ENCODE measurements around the gene TANGO2. TPM values are rescaled to one million over a fixed set of nuclear protein-coding genes. Genes with fewer than 3 reads are reported as not detected.

Gene TANGO2
- total and polyA plus RNA-seq, 2 of the 8 experiments (the other 6 are each of a cell fraction or from before 2014, with no cell fraction given), result 10.1 to 18.4 TPM

- no peaks in the 10 kb centered on the region for H3K23me2 ChIP-seq (ENCODE audit: low read depth, low read length)
- FAIRE-seq (no peak), DNase-seq (ENCODE audit: low read depth in 1 of 2, low spot score in 2 of 2) (no peak)
- no peak overlapping the region for H4K91ac ChIP-seq (replicated peaks; ENCODE audit: insufficient read length, low read length)
- no peak overlapping the region for H2AFZ ChIP-seq (ENCODE audit: low read length)
- WGBS, 2 experiments (ENCODE audit: extremely low coverage in 1 of 2, insufficient coverage in 1 of 2, insufficient read length in 1 of 2, insufficient replicate concordance in 2 of 2, low coverage in 1 of 2, low lambda C conversion rate in 2 of 2, missing lambda C conversion rate in 1 of 2), result 93% methylated on average over 10 of the region's 10 CpGs; no CpG with 5 or more reads in 1 of the 2 experiments
- H3K18ac ChIP-seq (ENCODE audit: extremely low read depth, low read length), result no peak overlapping the region
- no peak overlapping the region for H3K23ac ChIP-seq (ENCODE audit: insufficient read length)
- no peak overlapping the region for H3K4ac ChIP-seq (replicated peaks; ENCODE audit: insufficient read length, low read depth, low read length)
- no peak overlapping the region for H4K8ac ChIP-seq (ENCODE audit: extremely low read depth, insufficient read depth, low read length)
- H3K4me2 ChIP-seq (ENCODE audit: insufficient read depth in 1 of 2, low read depth in 2 of 2, low read length in 2 of 2), result no peak overlapping the region
- POLR2A ChIA-PET (ENCODE audit: partially characterized antibody), result interaction anchor here (0.7 to 1.1 kb wide), 2 partner anchors 35 to 55 kb away, joined by 3 to 4 read pairs; partner anchors contain the start of gene DGCR8
- H2BK20ac ChIP-seq (ENCODE audit: low read length), result no peak overlapping the region
- H3K56ac ChIP-seq (replicated peaks; ENCODE audit: insufficient read length, low read depth, low read length), result no peak overlapping the region
- TF ChIP-seq RAD21 (IDR thresholded peaks at IDR 0.05 in 1 of 2, conservative IDR thresholded peaks at IDR 0.05 in 1 of 2; ENCODE audit: low read depth in 2 of 2, low read length in 2 of 2), result no peak
- TF ChIP-seq EZH2 (IDR thresholded peaks at IDR 0.05; ENCODE audit: low read depth, low read length, severe bottlenecking), result no peak
- no peak for TF ChIP-seq CTCF (IDR thresholded peaks at IDR 0.05; ENCODE audit: control extremely low read depth in 1 of 3, insufficient read depth in 1 of 3, low read depth in 1 of 3, low read length in 3 of 3)
- no peak for TF ChIP-seq HDAC6 (IDR thresholded peaks at IDR 0.05; ENCODE audit: low read depth, low read length)
- no peak for TF ChIP-seq ASH2L (IDR thresholded peaks at IDR 0.05; ENCODE audit: low read length)
- TF ChIP-seq KDM1A (IDR thresholded peaks at IDR 0.05; ENCODE audit: borderline replicate concordance, low read length), result no peak
- no peak for TF ChIP-seq ZNF274 (IDR thresholded peaks at IDR 0.05; ENCODE audit: borderline replicate concordance, extremely low read depth, low read length)
- no peak for TF ChIP-seq CHD2 (IDR thresholded peaks at IDR 0.05; ENCODE audit: low read length)
- no peak for TF ChIP-seq CBX5 (IDR thresholded peaks at IDR 0.05; ENCODE audit: low read depth, low read length)
- no peak for TF ChIP-seq CEBPB (IDR thresholded peaks at IDR 0.05; ENCODE audit: low read depth, low read length)
- no peak for TF ChIP-seq YY1 (IDR thresholded peaks at IDR 0.05; ENCODE audit: low read depth, low read length)
- no peak overlapping the region for H2AK5ac ChIP-seq (ENCODE audit: low read depth, low read length)
- H2BK5ac ChIP-seq (ENCODE audit: low read depth, low read length), result no peak overlapping the region
- H4K5ac ChIP-seq (ENCODE audit: insufficient read length, low read depth, low read length), result no peak overlapping the region
- H4K20me1 ChIP-seq (replicated peaks in 1 of 2; ENCODE audit: control insufficient read depth in 1 of 2, insufficient read depth in 2 of 2, low read length in 2 of 2), result peaks cover 0 to 5% of the 10 kb centered on the region in 2 experiments
- H3K4me3 ChIP-seq (ENCODE audit: extremely low read depth in 1 of 4, insufficient read depth in 2 of 4, low read depth in 3 of 4, low read length in 4 of 4), result no peak overlapping the region
- no peak overlapping the region for H2BK120ac ChIP-seq (replicated peaks; ENCODE audit: low read depth, low read length)
- no peaks in the 10 kb centered on the region for H3K79me2 ChIP-seq (ENCODE audit: control insufficient read depth in 1 of 2, insufficient read depth in 2 of 2, low read length in 2 of 2)
- H3K14ac ChIP-seq (ENCODE audit: insufficient read length), result no peak overlapping the region
- no peaks in the 10 kb centered on the region for H3K27me3 ChIP-seq (replicated peaks in 1 of 4; ENCODE audit: control insufficient read depth in 3 of 4, extremely low read depth in 1 of 4, insufficient read depth in 3 of 4, low read length in 3 of 4)
- H3K36me3 ChIP-seq (ENCODE audit: control insufficient read depth in 2 of 4, insufficient read depth in 4 of 4, low read length in 3 of 4), result no peaks in the 10 kb centered on the region
- H2BK15ac ChIP-seq (ENCODE audit: low read length), result no peak overlapping the region
- no peak overlapping the region for H3K27ac ChIP-seq (ENCODE audit: low read depth, low read length)
- H3K4me1 ChIP-seq (replicated peaks in 1 of 4; ENCODE audit: control insufficient read depth in 3 of 4, insufficient read depth in 4 of 4, low read length in 3 of 4), result no peaks in the 10 kb centered on the region
- H3K9me3 ChIP-seq (ENCODE audit: insufficient read depth in 2 of 2, low read depth in 1 of 2, low read length in 1 of 2), result no peaks in the 10 kb centered on the region
- CTCF ChIA-PET (ENCODE audit: partially characterized antibody), result interaction anchor here (0.6 to 2.4 kb wide), 4 partner anchors 14 to 18 kb away, joined by 3 to 9 read pairs (median 3); no protein-coding TSS in a partner anchor
- no peak overlapping the region for H2BK12ac ChIP-seq (ENCODE audit: low read depth, low read length)
- H3K9ac ChIP-seq (replicated peaks in 1 of 4; ENCODE audit: extremely low read depth in 1 of 4, low read depth in 3 of 4, low read length in 3 of 4), result no peak overlapping the region
- H3K79me1 ChIP-seq (ENCODE audit: low read depth, low read length), result no peaks in the 10 kb centered on the region
These were observed 23.7 kb downstream of the TANGO2 start for GRCh38 chr22:20044495-20045151.

Data from H1 (cell line).